WTC11 (cell line): ENCODE measurements around the gene ITSN1. TPM values are rescaled to one million over a fixed set of nuclear protein-coding genes. Genes with fewer than 3 reads are reported as not detected.
A peak's percentile ranks its signal among the peaks of the same experiment; 100 is the strongest.

Source experiments
- ATAC-seq: fragments of 200-7000 bp; cut with Tn5 transposase; 2 replicates; pipeline ENCODE4 v1.10.0; 2021; ENCODE audit warnings: mild to moderate bottlenecking, moderate library complexity
- CTCF ChIA-PET: fragments of 300-600 bp; sonication (Branson Sonifier 250); formaldehyde crosslinking; loops from one replicate; lab custom pipeline; 2021; ENCODE audit warnings: antibody characterized with exemption; lab: Charles Lee
- POLR2A ChIA-PET: fragments of 350-600 bp; sonication (Branson Sonifier 250); formaldehyde crosslinking; loops from one replicate; lab custom pipeline; 2021; ENCODE audit warnings: antibody characterized with exemption; lab: Charles Lee
- DNase-seq: peaks from one replicate; pipeline ENCODE4 v3.0.0; 2021; ENCODE audit warnings: low spot score
- H3K27ac Mint-ChIP-seq: 2 replicates; pipeline ENCODE4 v1.8.0; 2021; ENCODE audit warnings: mixed read lengths
- H3K27me3 Mint-ChIP-seq: 2 replicates; pipeline ENCODE4 v1.8.0; 2021; ENCODE audit warnings: low read depth, mild to moderate bottlenecking, moderate library complexity, mixed read lengths
- H3K36me3 Mint-ChIP-seq: 2 replicates; pipeline ENCODE4 v1.8.0; 2021; ENCODE audit warnings: mixed read lengths
- H3K4me1 Mint-ChIP-seq: 2 replicates; pipeline ENCODE4 v1.8.0; 2022; ENCODE audit warnings: mixed read lengths
- H3K4me3 Mint-ChIP-seq: 2 replicates; pipeline ENCODE4 v1.8.0; 2021; ENCODE audit warnings: mild to moderate bottlenecking, moderate library complexity, mixed read lengths
- H3K9me3 Mint-ChIP-seq: 2 replicates; pipeline ENCODE4 v1.8.0; 2021; ENCODE audit warnings: mixed read lengths
- GRHL2 ChIP-seq: fragments of 250-450 bp; sonication (Bioruptor Pico); IDR thresholded peaks from 2 replicates; pipeline ENCODE4 v1.8.0; 2022; ENCODE audit warnings: mild to moderate bottlenecking, moderate library complexity; ENCODE audit not compliant: insufficient replicate concordance, severe bottlenecking
- MYBL2 ChIP-seq: sonication (generic); formaldehyde crosslinking; IDR thresholded peaks from 2 replicates; pipeline ENCODE4 v1.8.1; 2023; ENCODE audit warnings: mild to moderate bottlenecking, moderate library complexity, missing genetic modification reagents
- NR1H2 ChIP-seq: sonication (generic); formaldehyde crosslinking; IDR thresholded peaks from 2 replicates; pipeline ENCODE4 v1.9.0; 2021; ENCODE audit warnings: mild to moderate bottlenecking, moderate library complexity, missing genetic modification reagents
- OVOL2 ChIP-seq: fragments of 250-450 bp; sonication (Bioruptor Pico); IDR thresholded peaks from 2 replicates; pipeline ENCODE4 v1.9.0; 2021; ENCODE audit warnings: mild to moderate bottlenecking, borderline replicate concordance
- PRRX2 ChIP-seq: fragments of 250-450 bp; sonication (Bioruptor Pico); IDR thresholded peaks from 2 replicates; pipeline ENCODE4 v1.8.0; 2021; ENCODE audit warnings: mild to moderate bottlenecking
- TEAD4 ChIP-seq: sonication (generic); formaldehyde crosslinking; IDR thresholded peaks from 2 replicates; pipeline ENCODE4 v1.8.0; 2022; ENCODE audit warnings: mild to moderate bottlenecking, missing genetic modification reagents
- ZNF138 ChIP-seq: sonication (generic); formaldehyde crosslinking; conservative IDR thresholded peaks from 2 replicates; pipeline ENCODE4 v1.8.1; 2022; ENCODE audit warnings: mild to moderate bottlenecking, moderate library complexity, missing genetic modification reagents
- ZNF219 ChIP-seq: sonication (generic); formaldehyde crosslinking; IDR thresholded peaks from 2 replicates; pipeline ENCODE4 v1.8.0; 2023; ENCODE audit warnings: missing genetic modification reagents, mild to moderate bottlenecking, borderline replicate concordance
- ZNF263 ChIP-seq: sonication (generic); formaldehyde crosslinking; IDR thresholded peaks from 2 replicates; pipeline ENCODE4 v1.8.1; 2022; ENCODE audit warnings: low read depth, mild to moderate bottlenecking, moderate library complexity, missing genetic modification reagents
- total RNA-seq: library from RNA; stranded (reverse); gene quantifications from 3 replicates; pipeline ENCODE4 v1.2.3, GENCODE V29; 2021
- TF ChIP-seq, protein P1 (sequence below): sonication (generic); formaldehyde crosslinking; IDR thresholded peaks from 2 replicates; pipeline ENCODE4 v1.8.0; 2022; ENCODE audit warnings: mild to moderate bottlenecking, missing genetic modification reagents
- TF ChIP-seq, protein P2 (sequence below): sonication (generic); formaldehyde crosslinking; IDR thresholded peaks from 2 replicates; pipeline ENCODE4 v1.8.1; 2022; ENCODE audit warnings: missing genetic modification reagents, borderline replicate concordance
- TF ChIP-seq, protein P3 (sequence below): sonication (generic); formaldehyde crosslinking; conservative IDR thresholded peaks from 2 replicates; pipeline ENCODE4 v1.8.1; 2022; ENCODE audit warnings: mild to moderate bottlenecking, missing genetic modification reagents
- TF ChIP-seq, protein P4 (sequence below): sonication (generic); formaldehyde crosslinking; conservative IDR thresholded peaks from 2 replicates; pipeline ENCODE4 v1.8.1; 2023; ENCODE audit warnings: mild to moderate bottlenecking, low read depth, missing genetic modification reagents, moderate library complexity
- TF ChIP-seq, protein P5 (sequence below): fragments of 250-450 bp; sonication (Bioruptor Pico); IDR thresholded peaks from 2 replicates; pipeline ENCODE4 v1.9.0; 2021; ENCODE audit warnings: mild to moderate bottlenecking
- TF ChIP-seq, protein P6 (sequence below): sonication (generic); formaldehyde crosslinking; IDR thresholded peaks from 2 replicates; pipeline ENCODE4 v1.8.0; 2022; ENCODE audit warnings: missing genetic modification reagents

ITSN1 gene
- total RNA-seq, 1 experiment from 2014 or later: 69.6 TPM

DNA sequence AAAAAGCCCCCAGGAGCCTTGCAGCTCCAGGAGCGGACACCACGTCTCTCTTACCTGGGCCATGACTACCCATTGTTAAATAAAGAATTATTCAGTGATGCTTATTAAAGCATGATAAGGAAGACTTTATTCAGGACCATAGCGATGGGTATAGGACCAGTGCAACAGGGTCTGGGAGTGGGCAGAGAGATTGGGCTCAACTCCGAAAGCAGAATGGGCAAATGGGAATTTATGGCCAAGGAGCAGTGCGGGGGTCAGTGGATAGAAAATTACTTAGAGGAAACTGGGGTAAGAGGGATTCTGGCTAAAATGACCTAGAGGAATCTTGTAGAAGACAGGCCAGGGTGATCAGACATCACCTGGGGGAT, 273.9 kb downstream of the ITSN1 start:
- Mint-ChIP-seq H3K27me3 (no peaks in the 10 kb centered on the region), H3K9me3 (no peaks in the 10 kb centered on the region), H3K27ac (peak overlapping the region; percentile 53), H3K4me3 (peak overlapping the region; percentile 99), H3K36me3 (peaks cover 26% of the 10 kb centered on the region)
- ChIA-PET POLR2A (no interaction called here), CTCF (interaction anchor here (1.2 to 1.8 kb wide), 2 partner anchors 14 to 432 kb away, joined by 3 to 6 read pairs; no protein-coding TSS in a partner anchor)
- DNase-seq: no peak
- TF ChIP-seq ZNF263 (CRISPR knock-in tag) (no peak), PRRX2 (CRISPR knock-in tag) (no peak), MYBL2 (CRISPR knock-in tag) (no peak), ZNF138 (no peak), NR1H2 (CRISPR knock-in tag) (no peak), OVOL2 (CRISPR knock-in tag) (no peak), TEAD4 (CRISPR knock-in tag) (no peak), GRHL2 (no peak), ZNF219 (no peak)
- TF ChIP-seq, protein P1, sequence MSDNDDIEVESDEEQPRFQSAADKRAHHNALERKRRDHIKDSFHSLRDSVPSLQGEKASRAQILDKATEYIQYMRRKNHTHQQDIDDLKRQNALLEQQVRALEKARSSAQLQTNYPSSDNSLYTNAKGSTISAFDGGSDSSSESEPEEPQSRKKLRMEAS: no peak
- TF ChIP-seq, protein P2, sequence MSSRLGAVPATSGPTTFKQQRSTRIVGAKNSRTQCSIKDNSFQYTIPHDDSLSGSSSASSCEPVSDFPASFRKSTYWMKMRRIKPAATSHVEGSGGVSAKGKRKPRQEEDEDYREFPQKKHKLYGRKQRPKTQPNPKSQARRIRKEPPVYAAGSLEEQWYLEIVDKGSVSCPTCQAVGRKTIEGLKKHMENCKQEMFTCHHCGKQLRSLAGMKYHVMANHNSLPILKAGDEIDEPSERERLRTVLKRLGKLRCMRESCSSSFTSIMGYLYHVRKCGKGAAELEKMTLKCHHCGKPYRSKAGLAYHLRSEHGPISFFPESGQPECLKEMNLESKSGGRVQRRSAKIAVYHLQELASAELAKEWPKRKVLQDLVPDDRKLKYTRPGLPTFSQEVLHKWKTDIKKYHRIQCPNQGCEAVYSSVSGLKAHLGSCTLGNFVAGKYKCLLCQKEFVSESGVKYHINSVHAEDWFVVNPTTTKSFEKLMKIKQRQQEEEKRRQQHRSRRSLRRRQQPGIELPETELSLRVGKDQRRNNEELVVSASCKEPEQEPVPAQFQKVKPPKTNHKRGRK: no peak
- TF ChIP-seq, protein P3, sequence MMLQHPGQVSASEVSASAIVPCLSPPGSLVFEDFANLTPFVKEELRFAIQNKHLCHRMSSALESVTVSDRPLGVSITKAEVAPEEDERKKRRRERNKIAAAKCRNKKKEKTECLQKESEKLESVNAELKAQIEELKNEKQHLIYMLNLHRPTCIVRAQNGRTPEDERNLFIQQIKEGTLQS (CRISPR knock-in tag): no peak
- TF ChIP-seq, protein P4, sequence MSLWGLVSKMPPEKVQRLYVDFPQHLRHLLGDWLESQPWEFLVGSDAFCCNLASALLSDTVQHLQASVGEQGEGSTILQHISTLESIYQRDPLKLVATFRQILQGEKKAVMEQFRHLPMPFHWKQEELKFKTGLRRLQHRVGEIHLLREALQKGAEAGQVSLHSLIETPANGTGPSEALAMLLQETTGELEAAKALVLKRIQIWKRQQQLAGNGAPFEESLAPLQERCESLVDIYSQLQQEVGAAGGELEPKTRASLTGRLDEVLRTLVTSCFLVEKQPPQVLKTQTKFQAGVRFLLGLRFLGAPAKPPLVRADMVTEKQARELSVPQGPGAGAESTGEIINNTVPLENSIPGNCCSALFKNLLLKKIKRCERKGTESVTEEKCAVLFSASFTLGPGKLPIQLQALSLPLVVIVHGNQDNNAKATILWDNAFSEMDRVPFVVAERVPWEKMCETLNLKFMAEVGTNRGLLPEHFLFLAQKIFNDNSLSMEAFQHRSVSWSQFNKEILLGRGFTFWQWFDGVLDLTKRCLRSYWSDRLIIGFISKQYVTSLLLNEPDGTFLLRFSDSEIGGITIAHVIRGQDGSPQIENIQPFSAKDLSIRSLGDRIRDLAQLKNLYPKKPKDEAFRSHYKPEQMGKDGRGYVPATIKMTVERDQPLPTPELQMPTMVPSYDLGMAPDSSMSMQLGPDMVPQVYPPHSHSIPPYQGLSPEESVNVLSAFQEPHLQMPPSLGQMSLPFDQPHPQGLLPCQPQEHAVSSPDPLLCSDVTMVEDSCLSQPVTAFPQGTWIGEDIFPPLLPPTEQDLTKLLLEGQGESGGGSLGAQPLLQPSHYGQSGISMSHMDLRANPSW: no peak
- TF ChIP-seq, protein P5, sequence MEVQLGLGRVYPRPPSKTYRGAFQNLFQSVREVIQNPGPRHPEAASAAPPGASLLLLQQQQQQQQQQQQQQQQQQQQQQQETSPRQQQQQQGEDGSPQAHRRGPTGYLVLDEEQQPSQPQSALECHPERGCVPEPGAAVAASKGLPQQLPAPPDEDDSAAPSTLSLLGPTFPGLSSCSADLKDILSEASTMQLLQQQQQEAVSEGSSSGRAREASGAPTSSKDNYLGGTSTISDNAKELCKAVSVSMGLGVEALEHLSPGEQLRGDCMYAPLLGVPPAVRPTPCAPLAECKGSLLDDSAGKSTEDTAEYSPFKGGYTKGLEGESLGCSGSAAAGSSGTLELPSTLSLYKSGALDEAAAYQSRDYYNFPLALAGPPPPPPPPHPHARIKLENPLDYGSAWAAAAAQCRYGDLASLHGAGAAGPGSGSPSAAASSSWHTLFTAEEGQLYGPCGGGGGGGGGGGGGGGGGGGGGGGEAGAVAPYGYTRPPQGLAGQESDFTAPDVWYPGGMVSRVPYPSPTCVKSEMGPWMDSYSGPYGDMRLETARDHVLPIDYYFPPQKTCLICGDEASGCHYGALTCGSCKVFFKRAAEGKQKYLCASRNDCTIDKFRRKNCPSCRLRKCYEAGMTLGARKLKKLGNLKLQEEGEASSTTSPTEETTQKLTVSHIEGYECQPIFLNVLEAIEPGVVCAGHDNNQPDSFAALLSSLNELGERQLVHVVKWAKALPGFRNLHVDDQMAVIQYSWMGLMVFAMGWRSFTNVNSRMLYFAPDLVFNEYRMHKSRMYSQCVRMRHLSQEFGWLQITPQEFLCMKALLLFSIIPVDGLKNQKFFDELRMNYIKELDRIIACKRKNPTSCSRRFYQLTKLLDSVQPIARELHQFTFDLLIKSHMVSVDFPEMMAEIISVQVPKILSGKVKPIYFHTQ (CRISPR knock-in tag): no peak
- TF ChIP-seq, protein P6, sequence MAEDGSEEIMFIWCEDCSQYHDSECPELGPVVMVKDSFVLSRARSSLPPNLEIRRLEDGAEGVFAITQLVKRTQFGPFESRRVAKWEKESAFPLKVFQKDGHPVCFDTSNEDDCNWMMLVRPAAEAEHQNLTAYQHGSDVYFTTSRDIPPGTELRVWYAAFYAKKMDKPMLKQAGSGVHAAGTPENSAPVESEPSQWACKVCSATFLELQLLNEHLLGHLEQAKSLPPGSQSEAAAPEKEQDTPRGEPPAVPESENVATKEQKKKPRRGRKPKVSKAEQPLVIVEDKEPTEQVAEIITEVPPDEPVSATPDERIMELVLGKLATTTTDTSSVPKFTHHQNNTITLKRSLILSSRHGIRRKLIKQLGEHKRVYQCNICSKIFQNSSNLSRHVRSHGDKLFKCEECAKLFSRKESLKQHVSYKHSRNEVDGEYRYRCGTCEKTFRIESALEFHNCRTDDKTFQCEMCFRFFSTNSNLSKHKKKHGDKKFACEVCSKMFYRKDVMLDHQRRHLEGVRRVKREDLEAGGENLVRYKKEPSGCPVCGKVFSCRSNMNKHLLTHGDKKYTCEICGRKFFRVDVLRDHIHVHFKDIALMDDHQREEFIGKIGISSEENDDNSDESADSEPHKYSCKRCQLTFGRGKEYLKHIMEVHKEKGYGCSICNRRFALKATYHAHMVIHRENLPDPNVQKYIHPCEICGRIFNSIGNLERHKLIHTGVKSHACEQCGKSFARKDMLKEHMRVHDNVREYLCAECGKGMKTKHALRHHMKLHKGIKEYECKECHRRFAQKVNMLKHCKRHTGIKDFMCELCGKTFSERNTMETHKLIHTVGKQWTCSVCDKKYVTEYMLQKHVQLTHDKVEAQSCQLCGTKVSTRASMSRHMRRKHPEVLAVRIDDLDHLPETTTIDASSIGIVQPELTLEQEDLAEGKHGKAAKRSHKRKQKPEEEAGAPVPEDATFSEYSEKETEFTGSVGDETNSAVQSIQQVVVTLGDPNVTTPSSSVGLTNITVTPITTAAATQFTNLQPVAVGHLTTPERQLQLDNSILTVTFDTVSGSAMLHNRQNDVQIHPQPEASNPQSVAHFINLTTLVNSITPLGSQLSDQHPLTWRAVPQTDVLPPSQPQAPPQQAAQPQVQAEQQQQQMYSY: no peak
- TF ChIP-seq, all 79 proteins: peak for 0
- H3K4me1 Mint-ChIP-seq: peaks cover 15% of the 10 kb centered on the region
- ATAC-seq: no peak
